Activated effector memory CD4-positive, alpha-beta T cell treated with anti-CD3 and anti-CD28 coated beads, Interleukin-2, amount 50 U/mL, for 16 hours (primary cell): ENCODE measurements around the gene CLEC5A.
"Not testable (repeated sequence)": the region's sequence is repeated elsewhere in the genome, so short reads cannot be mapped to it uniquely, and the experiment has no call there.

Experiments used
- DNase-seq: peaks from one replicate; pipeline ENCODE4 v3.0.0-alpha.2; 2020

Gene CLEC5A

DNA sequence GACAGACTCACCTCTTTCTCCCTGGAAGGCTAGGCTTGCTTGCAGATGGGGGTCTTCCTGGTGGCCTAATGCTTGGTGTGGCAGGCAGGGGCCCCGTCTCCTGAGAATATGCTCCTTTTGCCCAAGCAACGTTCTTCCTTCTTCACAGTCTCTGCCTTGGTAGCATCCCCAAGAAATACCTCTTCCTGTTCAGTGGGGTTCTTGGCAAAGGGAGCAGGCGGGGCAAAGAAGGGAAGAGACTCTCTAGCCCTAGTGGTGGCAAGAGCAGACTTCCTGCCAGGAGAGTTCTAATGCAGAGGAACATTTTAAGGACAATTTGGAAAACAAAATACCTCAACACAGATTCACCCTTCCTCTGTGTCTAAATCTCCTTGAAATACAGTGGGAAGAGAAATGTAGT is at the start of gene CLEC5A:
TSS of gene CLEC5A (minus strand) at position 179 of the 400 bp plus-strand sequence. CDS start 682 bp downstream, outside the sequence.
- DNase-seq: no peak

- no peak for DNase-seq
Measured at GRCh38 chr7:141993354-141993753, 46.6 kb upstream of the CLEC5A start.

DNA sequence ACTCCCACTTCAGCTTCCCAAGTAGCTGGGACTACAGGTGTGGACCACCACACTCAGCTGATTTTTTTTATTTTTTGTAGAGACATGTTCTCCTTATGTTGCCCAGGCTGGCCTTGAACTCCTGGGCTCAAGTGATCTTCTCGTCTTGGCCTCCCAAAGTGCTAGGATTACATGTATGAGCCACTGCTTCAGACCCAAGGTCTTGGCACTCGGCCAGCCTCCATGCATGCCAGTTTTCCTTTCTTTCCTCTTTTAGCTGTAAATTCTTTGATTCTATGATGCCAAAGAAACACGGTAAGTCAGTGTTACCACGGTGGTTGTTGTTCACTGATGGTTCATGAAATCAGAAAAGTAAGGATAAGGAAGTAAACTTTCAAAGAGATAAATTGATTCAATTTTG is 45.9 kb upstream of the CLEC5A start:
- no peak for DNase-seq

DNA sequence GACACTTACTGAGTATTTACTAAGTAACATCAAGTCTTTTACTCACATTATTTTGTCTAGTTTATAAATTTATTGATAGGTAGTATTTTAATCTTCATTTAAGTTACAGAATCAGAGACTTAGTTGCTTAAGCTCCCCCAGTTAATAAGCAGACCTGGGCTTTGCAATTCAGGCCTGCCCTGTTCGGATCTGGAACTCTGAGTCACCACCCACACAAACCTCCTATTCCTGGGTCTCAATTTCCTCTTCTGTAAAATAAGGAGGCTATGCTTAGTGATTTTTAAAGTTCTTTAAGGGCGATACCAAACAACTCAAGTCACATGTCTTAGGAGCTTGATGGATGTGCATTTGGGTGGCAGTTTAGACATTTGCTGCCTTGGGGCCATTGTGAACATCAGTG is 45.4 kb upstream of the CLEC5A start:
- no peak for DNase-seq

GRCh38 chr7:141991140-141991539 is 44.4 kb upstream of the CLEC5A start:
- DNase-seq: no peak

GRCh38 chr7:141990011-141990725 is 43.4 kb upstream of the CLEC5A start:
- no peak for DNase-seq

DNA sequence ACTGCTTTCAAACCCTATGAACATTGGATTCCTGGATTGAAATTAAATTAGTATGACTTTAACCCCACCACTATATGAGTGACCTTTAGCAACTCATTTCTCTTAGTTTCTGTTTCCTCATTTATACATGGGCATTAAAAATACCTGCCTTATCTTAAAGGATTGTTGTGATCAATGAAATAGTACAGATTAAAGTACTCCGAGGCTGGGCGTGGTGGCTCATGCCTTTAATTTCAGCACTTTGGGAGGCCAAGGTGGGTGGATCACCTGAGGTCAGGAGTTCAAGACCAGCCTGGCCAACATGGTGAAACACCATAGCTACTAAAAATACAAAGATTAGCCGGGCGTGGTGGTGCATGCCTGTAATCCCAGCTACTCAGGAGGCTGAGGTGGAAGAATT is 41.0 kb upstream of the CLEC5A start:
- DNase-seq: not testable (repeated sequence)

DNA sequence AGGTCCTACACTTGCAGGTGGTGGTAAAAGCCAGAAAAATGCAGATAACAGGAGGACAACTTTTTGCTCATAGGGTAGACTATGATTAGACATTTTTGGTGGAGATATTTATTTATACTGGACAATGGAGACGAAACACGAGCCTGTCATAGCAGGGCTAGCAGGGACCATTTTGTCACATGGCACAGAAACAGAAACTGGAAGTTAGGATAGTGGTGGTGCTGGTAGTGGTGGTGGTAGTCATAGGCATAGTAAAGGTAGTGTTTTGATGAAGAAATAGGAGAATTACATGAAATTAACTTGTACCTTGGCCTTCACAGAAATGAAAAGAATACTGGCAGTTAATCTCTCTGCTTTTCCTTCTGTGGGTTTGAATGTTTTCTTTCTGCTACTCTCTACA is 40.1 kb upstream of the CLEC5A start:
- DNase-seq: no peak

- DNase-seq: not testable (repeated sequence)
Measured at GRCh38 chr7:141985926-141986325, 39.2 kb upstream of the CLEC5A start.

- DNase-seq: no peak
Measured at GRCh38 chr7:141979568-141979967, 32.8 kb upstream of the CLEC5A start.

- DNase-seq: no peak
Measured at GRCh38 chr7:141978351-141978750, 31.6 kb upstream of the CLEC5A start.

DNA sequence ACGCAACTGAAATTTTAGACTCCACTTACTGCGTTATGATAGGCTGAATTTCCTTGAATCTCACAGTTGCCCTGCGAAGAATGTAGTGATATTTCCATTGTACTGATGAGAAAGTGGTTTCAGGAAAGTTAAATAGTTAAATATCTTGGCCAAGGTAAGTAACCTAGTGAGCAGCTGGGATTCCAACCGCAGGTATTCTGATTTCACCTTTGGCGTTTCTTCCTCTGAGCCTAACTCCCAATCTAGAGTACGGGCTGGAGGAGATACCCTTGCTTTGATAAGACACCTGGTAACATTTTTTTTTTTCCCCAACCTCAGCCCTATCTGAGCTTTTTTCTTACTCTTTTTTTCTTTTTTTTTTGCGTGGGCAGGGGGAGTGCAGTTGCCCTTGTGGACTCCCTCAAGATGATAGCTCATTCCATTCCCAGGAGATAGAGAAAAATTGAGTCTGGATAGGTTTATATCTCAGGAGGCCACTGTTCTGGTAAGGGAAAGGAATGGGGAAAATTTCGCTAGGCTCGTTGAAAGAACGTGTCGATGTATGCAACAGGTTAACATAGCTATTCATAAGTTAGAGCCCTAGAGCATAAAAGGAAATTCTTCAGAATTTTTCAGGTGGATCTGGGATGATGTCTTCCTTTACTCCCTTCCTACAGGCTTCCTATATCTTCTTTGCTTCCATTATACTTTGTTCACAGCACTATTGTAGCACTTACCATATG is 29.9 kb upstream of the CLEC5A start:
- DNase-seq: no peak

GRCh38 chr7:141975806-141976523 is 29.2 kb upstream of the CLEC5A start:
- DNase-seq: peak; percentile 84

DNA sequence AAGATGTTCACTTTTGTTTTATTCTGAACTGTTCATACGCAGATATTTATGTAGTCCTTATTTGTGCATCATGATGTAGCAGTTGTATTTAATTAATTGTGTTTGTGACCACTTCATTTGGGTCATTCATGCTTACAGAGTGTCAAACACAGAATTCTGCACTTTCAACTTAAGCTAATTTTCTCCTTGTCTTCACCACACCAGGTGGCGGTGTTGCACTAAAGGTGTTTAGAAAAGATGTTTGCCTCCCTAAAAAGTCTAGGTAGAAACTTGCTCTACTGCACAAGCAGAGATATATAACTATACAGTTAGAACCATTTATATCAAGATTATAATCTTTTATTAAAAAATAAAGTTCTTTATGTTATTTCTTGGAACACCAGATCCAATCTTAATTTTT is 28.1 kb upstream of the CLEC5A start:
- no peak for DNase-seq

DNA sequence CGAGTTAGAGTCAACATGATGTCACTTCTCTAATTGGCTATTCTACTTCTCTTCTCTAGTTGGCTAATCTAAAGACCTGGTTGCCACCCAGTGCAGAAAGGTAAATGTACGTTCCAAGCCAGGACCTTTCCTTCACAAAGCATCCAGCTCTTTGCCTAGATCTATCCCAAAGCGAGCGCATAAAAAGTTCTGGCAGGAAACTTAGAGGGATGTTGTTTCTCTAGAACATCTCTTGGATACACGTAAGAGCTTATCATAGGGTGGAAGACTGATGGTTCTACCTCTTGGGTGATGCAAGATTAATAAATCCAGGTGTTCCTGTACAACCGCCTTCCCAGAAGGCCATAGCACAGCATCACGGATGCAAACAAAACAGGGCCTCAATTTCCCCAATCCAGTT is 26.9 kb upstream of the CLEC5A start, which contains the start of gene TAS2R38:
TSS of gene TAS2R38 (minus strand) at position 101 of the 400 bp plus-strand sequence. CDS start at position 17, 84 bp downstream.
- no peak for DNase-seq

- no peak for DNase-seq
Measured at GRCh38 chr7:141960687-141961422, 14.1 kb upstream of the CLEC5A start.

GRCh38 chr7:141956084-141956483 is 9.3 kb upstream of the CLEC5A start:
- no peak for DNase-seq

GRCh38 chr7:141954334-141954733 is 7.6 kb upstream of the CLEC5A start:
- DNase-seq: no peak

DNA sequence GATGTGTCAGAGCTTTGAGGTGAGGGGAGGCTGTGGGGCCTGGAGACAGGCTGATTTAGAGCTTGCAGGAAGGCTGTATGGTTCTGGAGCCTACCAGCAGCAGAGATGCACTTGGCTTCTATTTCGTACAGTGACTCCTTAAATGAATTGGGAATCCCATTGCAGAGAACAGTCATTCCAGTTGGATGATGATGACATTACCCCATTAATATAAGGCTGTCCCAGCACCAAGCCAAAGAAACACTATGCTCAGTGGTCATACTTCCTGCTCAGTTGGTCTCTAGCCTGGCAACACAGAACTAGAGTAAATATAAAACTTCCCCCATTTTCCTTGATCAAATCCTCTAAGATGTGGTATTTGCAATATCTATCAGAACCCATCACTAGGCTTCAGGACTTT is 5.7 kb upstream of the CLEC5A start:
- no peak for DNase-seq

GRCh38 chr7:141950806-141951205 is 4.0 kb upstream of the CLEC5A start:
- no peak for DNase-seq

DNA sequence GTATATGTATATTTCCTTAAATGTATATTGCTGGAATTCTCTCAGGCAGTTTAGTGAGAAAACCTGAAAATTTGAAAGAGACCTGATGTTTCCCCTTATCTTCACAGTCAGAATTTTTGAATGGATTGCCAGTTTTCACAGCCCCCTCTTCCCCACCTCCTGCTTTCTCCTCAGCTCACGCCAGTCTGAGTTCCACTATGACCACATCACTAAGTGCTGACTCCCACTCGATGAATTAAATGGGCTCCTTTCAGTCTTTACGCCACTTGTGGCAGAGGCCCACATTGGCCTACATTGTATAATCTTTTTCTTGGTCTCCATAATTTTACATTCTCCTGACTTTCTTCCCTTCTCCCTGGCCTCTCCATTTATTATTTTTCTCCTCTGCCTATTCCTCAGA is 3.1 kb upstream of the CLEC5A start:
- DNase-seq: no peak

- no peak for DNase-seq
Measured at GRCh38 chr7:141949451-141949850, 2.7 kb upstream of the CLEC5A start.

DNA sequence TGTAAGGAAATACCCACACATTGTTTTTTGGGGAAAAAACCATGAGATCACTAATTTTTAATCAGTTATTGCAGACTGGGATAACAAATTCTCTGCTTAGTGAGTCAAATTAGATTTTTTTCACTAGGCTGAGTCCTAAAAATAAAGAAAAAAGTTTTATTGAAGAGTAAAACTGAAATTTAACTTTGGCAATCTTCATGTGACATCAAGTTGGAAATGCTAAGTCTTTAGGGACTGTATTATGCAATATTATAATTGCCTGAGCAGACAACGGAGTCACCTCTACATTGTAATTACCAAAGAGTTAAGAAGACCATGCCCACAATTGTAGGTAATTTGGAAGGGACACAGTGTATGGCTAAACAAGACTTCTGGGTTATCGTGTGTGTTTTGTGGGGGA is 2.2 kb upstream of the CLEC5A start:
- no peak for DNase-seq
